CD4-positive, alpha-beta memory T cell (primary cell): ENCODE results near the gene BICRAL. TPM values are rescaled to one million over a fixed set of nuclear protein-coding genes. Genes with fewer than 3 reads are reported as not detected.
"Not testable (repeated sequence)": the region's sequence is repeated elsewhere in the genome, so short reads cannot be mapped to it uniquely, and the experiment has no call there.

Experiments used
- CTCF ChIA-PET: fragments of 350-600 bp; sonication (Branson Sonifier 250); formaldehyde crosslinking; loops from one replicate; lab custom pipeline; 2021; ENCODE audit warnings: inconsistent platforms; ENCODE audit not compliant: partially characterized antibody; lab: Charles Lee
- POLR2A ChIA-PET: fragments of 350-600 bp; sonication (Branson Sonifier 250); formaldehyde crosslinking; loops from one replicate; lab custom pipeline; 2021; ENCODE audit not compliant: partially characterized antibody; lab: Charles Lee
- DNase-seq, 5 donors: peaks; one replicate each; pipeline versions ENCODE4 v3.0.0 to v3.0.0-alpha.2; 2020 to 2022; ENCODE audit warnings: mixed read lengths in 1 of 5
- H3K27ac ChIP-seq: one replicate; pipeline ENCODE4 v1.7.0; 2013; ENCODE audit warnings: low read depth, low read length
- H3K27me3 ChIP-seq: 2 replicates; pipeline ENCODE4 v1.7.0; 2013; ENCODE audit warnings: mild to moderate bottlenecking, low read length, moderate library complexity; ENCODE audit not compliant: insufficient read depth
- H3K36me3 ChIP-seq: 2 replicates; pipeline ENCODE4 v1.7.0; 2013; ENCODE audit warnings: mild to moderate bottlenecking, low read length, moderate library complexity; ENCODE audit not compliant: insufficient read depth
- H3K4me1 ChIP-seq: 2 replicates; pipeline ENCODE4 v1.7.0; 2013; ENCODE audit warnings: mild to moderate bottlenecking, low read length, moderate library complexity; ENCODE audit not compliant: insufficient read depth
- H3K4me3 ChIP-seq, 2 donors: one replicate each; pipeline ENCODE4 v1.7.0; 2013; ENCODE audit warnings: low read length in 2 of 2, mild to moderate bottlenecking in 1 of 2
- H3K9me3 ChIP-seq, 2 donors: one replicate each; pipeline ENCODE4 v1.7.0; 2013; ENCODE audit warnings: low read length in 2 of 2, control low read depth in 1 of 2; ENCODE audit not compliant: control insufficient read depth in 1 of 2
- H3K27ac Mint-ChIP-seq, 7 donors: one replicate each; pipeline ENCODE4 v1.8.0; 2020 to 2021; ENCODE audit warnings: mixed read lengths in 7 of 7, mild to moderate bottlenecking in 6 of 7, inconsistent platforms in 3 of 7, moderate library complexity in 3 of 7
- H3K27me3 Mint-ChIP-seq, 2 donors: one replicate each; pipeline ENCODE4 v1.8.0; 2020 to 2021; ENCODE audit warnings: mixed read lengths in 2 of 2
- H3K36me3 Mint-ChIP-seq, 2 donors: one replicate each; pipeline ENCODE4 v1.8.0; 2020 to 2021; ENCODE audit warnings: mixed read lengths in 2 of 2, inconsistent platforms in 1 of 2, mild to moderate bottlenecking in 1 of 2
- H3K4me1 Mint-ChIP-seq, 4 donors: one replicate each; pipeline ENCODE4 v1.8.0; 2020 to 2021; ENCODE audit warnings: mixed read lengths in 4 of 4, mild to moderate bottlenecking in 1 of 4
- H3K4me3 Mint-ChIP-seq, 8 donors: one replicate each; pipeline ENCODE4 v1.8.0; 2020 to 2021; ENCODE audit warnings: mixed read lengths in 8 of 8, mild to moderate bottlenecking in 7 of 8, moderate library complexity in 6 of 8, inconsistent platforms in 3 of 8
- H3K9me3 Mint-ChIP-seq, 8 donors: one replicate each; pipeline ENCODE4 v1.8.0; 2020 to 2021; ENCODE audit warnings: mixed read lengths in 8 of 8, mild to moderate bottlenecking in 5 of 8, inconsistent platforms in 3 of 8, moderate library complexity in 1 of 8
- intact Hi-C: fragments of 100-400 bp; cut with micrococcal nuclease; formaldehyde crosslinking; loops from one replicate; pipeline ENCODE4 v1.15.1; 2023
- polyA plus RNA-seq, 2 donors: library from polyadenylated mRNA; unstranded; fragments of 300-500 nt; fragmentation: Illumina TruSeq; gene quantifications; one replicate each; pipeline ENCODE4 v1.2.3, GENCODE V29; 2021
- total RNA-seq, 2 experiments: library from RNA; stranded (reverse); gene quantifications; one replicate each; pipeline ENCODE4 v1.2.3, GENCODE V29; 2021

BICRAL gene
- total and polyA plus RNA-seq, 4 experiments from 2014 or later, result 2.4 to 38.5 (median 21.3) TPM

DNA sequence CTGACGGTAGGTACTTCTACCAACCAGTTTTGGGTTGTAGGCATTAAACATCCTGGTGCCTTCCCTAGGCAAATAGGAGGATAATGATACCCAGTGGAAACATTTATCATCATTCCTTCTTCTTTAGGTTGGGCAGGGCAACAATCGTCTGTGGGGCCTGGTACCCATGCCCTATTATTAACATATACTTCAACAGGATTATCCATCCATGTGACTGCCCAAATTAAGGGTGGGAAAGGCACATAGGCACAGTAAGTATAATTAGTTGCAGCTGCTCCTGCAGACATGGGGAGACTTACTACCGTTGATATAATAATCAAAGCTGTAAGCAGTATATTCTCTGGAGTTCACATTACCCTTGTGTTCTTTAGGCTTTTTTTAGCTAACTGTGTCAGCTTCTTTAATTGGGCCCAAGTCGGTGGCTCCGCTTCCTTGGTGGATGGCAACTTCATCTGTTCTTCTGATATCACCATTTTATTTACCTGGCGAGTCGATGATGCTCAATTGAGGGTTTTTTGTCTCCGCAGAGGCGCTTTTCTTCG is 114.4 kb downstream of the BICRAL start:
- H3K27ac ChIP-seq, result no peak overlapping the region
- no peak overlapping the region for H3K4me3 ChIP-seq
- H3K9me3 Mint-ChIP-seq, result no peaks in the 10 kb centered on the region
- ChIA-PET CTCF (interaction anchor here (1.2 to 2.5 kb wide), 3 partner anchors 12 to 235 kb away, joined by 3 to 11 read pairs (median 7); no protein-coding TSS in a partner anchor), POLR2A (interaction anchor here (0.7 kb wide), 1 partner anchor 278 kb away, joined by 3 read pairs; no protein-coding TSS in a partner anchor)
- intact Hi-C loops, result no loop called here
- H3K4me1 Mint-ChIP-seq, result peaks cover 0 to 6% (median 2%) of the 10 kb centered on the region in 4 donors
- H3K9me3 ChIP-seq, result no peaks in the 10 kb centered on the region
- H3K4me3 Mint-ChIP-seq, result no peak overlapping the region
- no peak overlapping the region for H3K27ac Mint-ChIP-seq
- no peaks in the 10 kb centered on the region for H3K27me3 Mint-ChIP-seq
- DNase-seq, result no peak
- H3K36me3 Mint-ChIP-seq, result no peaks in the 10 kb centered on the region
- H3K27me3 ChIP-seq, result no peaks in the 10 kb centered on the region
- no peaks in the 10 kb centered on the region for H3K36me3 ChIP-seq
- peaks cover 4% of the 10 kb centered on the region for H3K4me1 ChIP-seq

DNA sequence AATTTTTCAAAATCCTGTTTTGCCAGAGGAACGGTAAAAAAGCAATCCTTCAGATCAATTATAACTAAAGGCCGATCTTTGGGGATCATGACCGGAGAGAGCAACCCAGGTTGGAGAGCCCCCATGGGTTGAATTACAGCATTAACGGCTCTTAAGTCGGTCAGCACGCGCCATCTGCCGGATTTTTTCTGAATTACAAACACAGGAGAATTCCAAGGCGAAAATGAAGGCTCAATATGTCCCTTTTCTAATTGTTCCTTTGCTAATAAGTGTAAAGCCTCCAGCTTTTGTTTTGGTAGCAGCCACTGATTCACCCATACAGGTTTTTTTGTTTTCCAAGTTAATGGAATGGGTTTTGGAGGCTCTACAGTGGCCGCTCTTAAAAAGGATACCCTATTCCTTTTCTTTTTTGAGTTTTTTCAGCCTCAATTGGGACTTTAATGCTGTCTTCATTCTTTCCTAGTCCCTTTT is 117.1 kb downstream of the BICRAL start:
- H3K27me3 Mint-ChIP-seq, result no peaks in the 10 kb centered on the region
- H3K4me3 ChIP-seq, result no peak overlapping the region
- H3K4me1 Mint-ChIP-seq, result peaks cover 4 to 11% (median 6%) of the 10 kb centered on the region in 4 donors
- no peaks in the 10 kb centered on the region for H3K9me3 Mint-ChIP-seq
- intact Hi-C loops, result loop anchor here (1.0 to 2.0 kb wide), 3 partner anchors 20 to 238 kb away; partner anchors contain the start of gene RPL7L1
- H3K36me3 Mint-ChIP-seq, result no peaks in the 10 kb centered on the region
- no peak overlapping the region for H3K27ac ChIP-seq
- CTCF ChIA-PET, result interaction anchor here (0.7 to 4.7 kb wide), 10 partner anchors 16 to 351 kb away, joined by 3 to 69 read pairs (median 4); partner anchors contain the start of genes CNPY3 and RPL7L1
- peaks cover 8% of the 10 kb centered on the region for H3K4me1 ChIP-seq
- H3K4me3 Mint-ChIP-seq, result no peak overlapping the region
- H3K27me3 ChIP-seq, result no peaks in the 10 kb centered on the region
- H3K36me3 ChIP-seq, result no peaks in the 10 kb centered on the region
- POLR2A ChIA-PET, result no interaction called here
- peak; percentile 62 to 74 (median 69) for DNase-seq
- no peaks in the 10 kb centered on the region for H3K9me3 ChIP-seq
- peak overlapping the region in 3 of 7 donors; percentile 1 to 76 (median 56) for H3K27ac Mint-ChIP-seq

DNA sequence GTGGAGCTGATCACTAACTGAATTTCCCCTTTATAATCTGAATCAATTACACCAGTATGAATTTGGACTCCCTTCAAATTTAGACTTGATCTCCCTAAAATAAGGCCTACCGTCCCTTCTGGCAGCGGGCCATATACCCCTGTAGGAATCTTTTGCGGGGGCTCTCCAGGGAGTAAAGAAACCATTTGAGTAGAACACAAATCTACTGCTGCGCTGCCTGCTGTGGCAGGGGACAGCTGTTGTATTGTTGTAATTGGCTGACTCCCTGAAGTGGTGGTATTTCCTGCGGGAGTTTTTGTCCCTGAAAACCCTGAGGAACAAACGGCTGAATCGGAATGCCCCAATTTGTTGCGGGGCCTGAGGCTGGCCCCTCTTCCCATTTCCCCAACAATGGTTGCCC is 118.0 kb downstream of the BICRAL start:
- ChIA-PET POLR2A (interaction anchor here (1.3 kb wide), 1 partner anchor 9 kb away, joined by 4 read pairs; a partner anchor contains a TSS), CTCF (interaction anchor here (1.0 to 4.7 kb wide), 13 partner anchors 8 to 498 kb away, joined by 3 to 69 read pairs (median 10); partner anchors contain the start of genes CNPY3 and RPL7L1)
- H3K9me3 ChIP-seq, result no peaks in the 10 kb centered on the region
- intact Hi-C loops, result loop anchor here (1.0 to 5.0 kb wide), 4 partner anchors 21 to 239 kb away; partner anchors contain the start of genes KLHDC3, MEA1 and RPL7L1
- Mint-ChIP-seq H3K4me3 (no peak overlapping the region), H3K27ac (peak overlapping the region in 1 of 7 donors; percentile 71), H3K9me3 (no peaks in the 10 kb centered on the region), H3K4me1 (peaks cover 4 to 11% (median 6%) of the 10 kb centered on the region in 4 donors), H3K27me3 (no peaks in the 10 kb centered on the region), H3K36me3 (no peaks in the 10 kb centered on the region)
- no peak overlapping the region for H3K4me3 ChIP-seq
- H3K36me3 ChIP-seq, result no peaks in the 10 kb centered on the region
- H3K27ac ChIP-seq, result no peak overlapping the region
- H3K27me3 ChIP-seq, result no peaks in the 10 kb centered on the region
- no peak for DNase-seq
- peaks cover 8% of the 10 kb centered on the region for H3K4me1 ChIP-seq

DNA sequence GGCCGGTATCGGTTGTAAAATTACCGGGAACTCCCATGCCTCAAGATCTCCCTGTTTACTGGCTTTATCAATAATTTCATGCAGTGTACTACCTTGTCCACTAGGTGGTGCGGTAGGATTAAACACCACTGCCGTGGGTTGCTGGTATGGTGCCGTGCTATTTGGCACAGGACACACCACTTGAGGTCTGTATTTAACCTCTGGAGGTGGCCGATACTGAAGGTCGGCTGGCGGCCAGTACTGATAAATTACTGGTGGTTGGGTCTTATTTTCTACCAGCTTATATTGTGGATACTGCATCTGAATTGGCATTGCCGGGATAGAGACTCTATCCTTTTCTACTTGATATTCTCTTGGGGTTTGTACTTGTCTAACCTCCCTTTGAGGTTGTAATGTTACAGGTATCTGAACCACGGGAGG is 119.7 kb downstream of the BICRAL start:
- Mint-ChIP-seq H3K36me3 (no peaks in the 10 kb centered on the region), H3K9me3 (no peaks in the 10 kb centered on the region), H3K27ac (peak overlapping the region in 1 of 7 donors; percentile 4), H3K4me3 (no peak overlapping the region), H3K4me1 (peaks cover 4 to 11% (median 6%) of the 10 kb centered on the region in 4 donors), H3K27me3 (no peaks in the 10 kb centered on the region)
- DNase-seq, result peak; percentile 71 to 80 (median 77)
- intact Hi-C loops, result loop anchor here (1.0 to 5.0 kb wide), 5 partner anchors 28 to 497 kb away; partner anchors contain the start of genes CNPY3, KLHDC3 and MEA1
- POLR2A ChIA-PET, result interaction anchor here (1.3 to 1.5 kb wide), 3 partner anchors 28 to 242 kb away, joined by 3 to 4 read pairs (median 3); partner anchors contain the start of gene CNPY3
- Histone ChIP-seq H3K9me3 (no peaks in the 10 kb centered on the region), H3K4me3 (no peak overlapping the region), H3K27ac (no peak overlapping the region), H3K36me3 (no peaks in the 10 kb centered on the region), H3K27me3 (no peaks in the 10 kb centered on the region), H3K4me1 (peaks cover 8% of the 10 kb centered on the region)
- CTCF ChIA-PET, result interaction anchor here (0.6 to 4.7 kb wide), 25 partner anchors 9 to 496 kb away, joined by 3 to 69 read pairs (median 4); partner anchors contain the start of genes CNPY3, CUL9, DNPH1 and RPL7L1

DNA sequence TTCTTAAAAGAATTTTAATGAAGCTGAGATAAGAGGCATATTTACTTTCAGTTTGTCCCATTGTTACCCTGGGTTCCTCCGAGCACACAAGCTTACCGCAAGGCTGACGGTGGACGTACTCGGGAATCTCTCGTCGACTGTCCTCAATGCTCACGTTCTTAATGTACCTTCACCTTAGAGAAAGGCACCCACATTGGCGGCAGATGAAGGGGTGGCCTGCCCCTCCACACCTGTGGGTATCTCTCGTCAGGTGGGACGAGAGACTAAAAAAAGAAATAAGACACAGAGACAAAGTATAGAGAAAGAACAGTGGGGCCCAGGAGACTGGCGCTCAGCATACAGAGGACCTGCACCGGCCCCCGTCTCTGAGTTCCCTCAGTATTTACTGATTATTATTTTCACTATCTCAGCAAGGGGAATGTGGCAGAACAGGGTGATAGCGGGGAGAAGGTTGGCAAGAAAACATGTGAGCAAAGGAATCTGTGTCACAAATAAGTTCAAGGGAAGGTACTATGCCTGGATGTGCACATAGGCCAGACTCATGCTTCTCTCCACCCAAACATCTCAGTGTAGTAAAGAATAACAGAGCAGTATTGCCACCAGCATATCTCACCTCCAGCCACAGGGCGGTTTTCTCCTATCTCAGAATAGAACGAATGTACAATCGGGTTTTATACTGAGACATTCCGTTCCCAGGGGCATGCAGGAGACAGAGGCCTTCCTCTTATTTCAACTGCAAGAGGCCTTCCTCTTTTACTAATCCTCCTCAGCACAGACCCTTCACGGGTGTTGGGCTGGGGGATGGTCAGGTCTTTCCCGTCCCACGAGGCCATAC is 120.8 kb downstream of the BICRAL start:
- peaks cover 4 to 11% (median 6%) of the 10 kb centered on the region in 4 donors for H3K4me1 Mint-ChIP-seq
- H3K36me3 Mint-ChIP-seq, H3K27me3 ChIP-seq, H3K4me3 ChIP-seq, H3K9me3 Mint-ChIP-seq, H3K4me1 ChIP-seq, H3K36me3 ChIP-seq, H3K9me3 ChIP-seq, DNase-seq, POLR2A ChIA-PET, H3K27ac ChIP-seq, H3K4me3 Mint-ChIP-seq, H3K27me3 Mint-ChIP-seq: not testable (repeated sequence)
- CTCF ChIA-PET, result interaction anchor here (1.4 to 4.7 kb wide), 6 partner anchors 8 to 241 kb away, joined by 3 to 69 read pairs (median 10); a partner anchor contains a TSS
- intact Hi-C loops, result loop anchor here (5.0 kb wide), 1 partner anchor 110 kb away; the partner anchor contains the start of genes KLHDC3 and MEA1
- peak overlapping the region in 1 of 7 donors; percentile 38 for H3K27ac Mint-ChIP-seq

DNA sequence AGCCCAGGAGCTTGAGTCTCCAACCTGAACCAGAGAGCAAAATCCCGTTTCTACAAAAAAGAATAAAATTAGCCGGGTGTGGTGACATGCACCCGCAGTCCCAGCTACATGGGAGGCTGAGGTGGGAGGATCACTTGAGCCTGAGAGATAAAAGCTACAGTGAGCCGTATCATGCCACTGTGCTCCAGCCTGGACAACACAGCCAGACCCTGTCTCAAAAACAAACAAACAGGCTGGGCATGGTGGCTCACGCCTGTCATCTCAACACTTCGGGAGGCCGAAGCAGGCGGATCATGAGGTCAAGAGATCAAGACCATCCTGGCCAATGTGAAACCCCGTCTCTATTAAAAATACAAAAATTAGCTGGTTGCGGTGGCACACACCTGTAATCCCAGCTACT is 122.6 kb downstream of the BICRAL start:
- CTCF ChIA-PET, result interaction anchor here (2.6 kb wide), 1 partner anchor 238 kb away, joined by 16 read pairs; no protein-coding TSS in a partner anchor
- no peaks in the 10 kb centered on the region for H3K9me3 Mint-ChIP-seq
- peaks cover 4 to 7% (median 5%) of the 10 kb centered on the region in 4 donors for H3K4me1 Mint-ChIP-seq
- DNase-seq, result no peak
- no peak overlapping the region for H3K27ac Mint-ChIP-seq
- H3K4me1 ChIP-seq, result peaks cover 8% of the 10 kb centered on the region
- H3K27me3 Mint-ChIP-seq, result no peaks in the 10 kb centered on the region
- H3K27ac ChIP-seq, result no peak overlapping the region
- H3K36me3 Mint-ChIP-seq, result no peaks in the 10 kb centered on the region
- H3K27me3 ChIP-seq, result no peaks in the 10 kb centered on the region
- H3K4me3 Mint-ChIP-seq, result no peak overlapping the region
- H3K4me3 ChIP-seq, result no peak overlapping the region
- POLR2A ChIA-PET, result no interaction called here
- intact Hi-C loops, result loop anchor here (5.0 kb wide), 1 partner anchor 108 kb away; the partner anchor contains the start of genes KLHDC3 and MEA1
- H3K9me3 ChIP-seq, result no peaks in the 10 kb centered on the region
- no peaks in the 10 kb centered on the region for H3K36me3 ChIP-seq
